Thyroid gland (tissue), 4 donors: Measurements from ENCODE around the gene CENPA.

Source experiments
- POLR2A ChIP-seq, 2 donors: fragments of 450-650 bp; IDR thresholded peaks; one replicate each; pipeline ENCODE4 v1.6.1; 2017; ENCODE audit warnings: antibody characterized with exemption in 2 of 2, mild to moderate bottlenecking in 2 of 2, moderate library complexity in 1 of 2
- TF ChIP-seq, protein P1 (sequence below), 6 experiments: fragments of 200-600 bp in 3 of 6; fragments of 450-650 bp in 3 of 6; sonication (generic) in 3 of 6; IDR thresholded peaks; one replicate each; pipeline ENCODE4 v1.5.1; 2016 to 2019; ENCODE audit warnings: antibody characterized with exemption in 6 of 6, mild to moderate bottlenecking in 2 of 6, inconsistent platforms in 1 of 6, moderate library complexity in 1 of 6

DNA sequence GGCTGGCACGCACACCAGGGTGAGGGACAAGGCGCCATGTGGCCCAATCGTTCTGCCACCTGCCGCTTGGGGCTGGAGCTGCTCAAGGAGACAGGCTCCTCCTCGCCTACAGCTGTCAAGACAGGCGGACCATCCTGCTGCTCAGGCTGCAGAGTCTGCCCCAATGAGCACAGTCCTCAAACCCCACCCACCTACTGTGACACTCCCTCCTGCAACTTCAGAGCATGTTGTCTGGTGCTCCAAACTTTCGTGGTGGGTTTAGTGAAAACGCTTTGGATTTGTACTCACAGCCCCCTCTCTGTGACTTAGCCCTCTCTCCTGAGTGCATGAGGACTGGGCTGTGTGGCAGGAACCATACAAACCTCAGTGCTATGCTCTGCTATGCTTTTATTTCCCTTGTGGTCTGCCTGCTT, 45.0 kb upstream of the CENPA start:
- TF ChIP-seq POLR2A (IDR thresholded peaks at IDR 0.05): no peak
- TF ChIP-seq, protein P1, sequence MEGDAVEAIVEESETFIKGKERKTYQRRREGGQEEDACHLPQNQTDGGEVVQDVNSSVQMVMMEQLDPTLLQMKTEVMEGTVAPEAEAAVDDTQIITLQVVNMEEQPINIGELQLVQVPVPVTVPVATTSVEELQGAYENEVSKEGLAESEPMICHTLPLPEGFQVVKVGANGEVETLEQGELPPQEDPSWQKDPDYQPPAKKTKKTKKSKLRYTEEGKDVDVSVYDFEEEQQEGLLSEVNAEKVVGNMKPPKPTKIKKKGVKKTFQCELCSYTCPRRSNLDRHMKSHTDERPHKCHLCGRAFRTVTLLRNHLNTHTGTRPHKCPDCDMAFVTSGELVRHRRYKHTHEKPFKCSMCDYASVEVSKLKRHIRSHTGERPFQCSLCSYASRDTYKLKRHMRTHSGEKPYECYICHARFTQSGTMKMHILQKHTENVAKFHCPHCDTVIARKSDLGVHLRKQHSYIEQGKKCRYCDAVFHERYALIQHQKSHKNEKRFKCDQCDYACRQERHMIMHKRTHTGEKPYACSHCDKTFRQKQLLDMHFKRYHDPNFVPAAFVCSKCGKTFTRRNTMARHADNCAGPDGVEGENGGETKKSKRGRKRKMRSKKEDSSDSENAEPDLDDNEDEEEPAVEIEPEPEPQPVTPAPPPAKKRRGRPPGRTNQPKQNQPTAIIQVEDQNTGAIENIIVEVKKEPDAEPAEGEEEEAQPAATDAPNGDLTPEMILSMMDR (IDR thresholded peaks at IDR 0.05): no peak
